ENCODE measurements around the gene SLC39A1. TPM values are rescaled to one million over a fixed set of nuclear protein-coding genes. Genes with fewer than 3 reads are reported as not detected.

The SLC39A1 gene
- total and polyA plus RNA-seq, 9 of the 15 experiments (the other 6 are each of a cell fraction or from before 2014, with no cell fraction given), result 9.9 to 81.1 (median 62.7) TPM

DNA sequence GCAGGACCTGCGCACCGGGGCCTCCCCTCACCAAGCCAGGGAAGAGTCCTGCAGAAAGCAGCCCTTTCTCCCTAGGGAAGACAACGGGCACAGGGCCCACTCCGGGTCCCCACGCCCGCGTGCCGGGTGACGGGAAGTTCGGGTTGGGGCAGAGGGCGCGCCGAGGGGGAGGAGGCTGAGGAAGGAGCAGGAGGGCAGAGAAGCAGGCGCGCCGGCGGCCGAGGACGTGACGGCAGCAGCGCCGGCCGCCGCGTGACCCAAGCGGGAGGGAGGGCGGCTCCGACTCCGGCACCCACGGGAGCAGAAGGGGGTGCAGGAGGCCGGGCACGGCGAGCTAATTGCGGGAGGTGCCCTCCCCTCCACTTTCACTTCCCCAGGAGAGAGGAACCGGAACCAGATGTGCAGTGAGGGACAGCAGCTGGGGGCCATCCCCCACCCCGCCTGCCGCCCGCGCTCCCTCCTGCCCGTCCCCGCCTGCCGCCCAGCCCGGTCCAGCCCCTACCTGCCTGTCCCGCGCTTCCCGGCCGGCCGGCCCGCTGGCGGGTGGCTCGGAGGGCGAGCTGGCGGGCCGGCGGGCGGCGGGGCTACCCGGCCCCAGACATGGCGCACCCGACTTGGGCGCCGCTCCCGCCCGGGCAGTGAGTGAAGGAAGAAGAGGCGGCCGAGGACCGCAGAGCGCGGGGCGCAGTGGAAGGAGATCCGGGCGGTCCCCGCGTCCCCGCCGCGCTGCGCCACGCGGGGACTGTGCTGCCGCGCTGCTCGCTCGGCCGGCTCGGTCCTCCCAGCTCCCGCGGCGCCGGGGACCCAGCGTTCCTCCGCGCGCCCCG is 17.3 kb downstream of the SLC39A1 start (continued):
- peak; percentile 81 for TF ChIP-seq SAP30 (IDR thresholded peaks at IDR 0.05; ENCODE audit: borderline replicate concordance, insufficient read depth, low read depth, low read length, poor library complexity, severe bottlenecking)
- TF ChIP-seq BRD4 (IDR thresholded peaks at IDR 0.05), result 0 out of 2 replicates have a peak, but pooled peaks have one; percentile 43
- TF ChIP-seq, protein P1, sequence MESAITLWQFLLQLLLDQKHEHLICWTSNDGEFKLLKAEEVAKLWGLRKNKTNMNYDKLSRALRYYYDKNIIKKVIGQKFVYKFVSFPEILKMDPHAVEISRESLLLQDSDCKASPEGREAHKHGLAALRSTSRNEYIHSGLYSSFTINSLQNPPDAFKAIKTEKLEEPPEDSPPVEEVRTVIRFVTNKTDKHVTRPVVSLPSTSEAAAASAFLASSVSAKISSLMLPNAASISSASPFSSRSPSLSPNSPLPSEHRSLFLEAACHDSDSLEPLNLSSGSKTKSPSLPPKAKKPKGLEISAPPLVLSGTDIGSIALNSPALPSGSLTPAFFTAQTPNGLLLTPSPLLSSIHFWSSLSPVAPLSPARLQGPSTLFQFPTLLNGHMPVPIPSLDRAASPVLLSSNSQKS (CRISPR knock-in tag; IDR thresholded peaks at IDR 0.05), result no peak
- TF ChIP-seq, protein P2, sequence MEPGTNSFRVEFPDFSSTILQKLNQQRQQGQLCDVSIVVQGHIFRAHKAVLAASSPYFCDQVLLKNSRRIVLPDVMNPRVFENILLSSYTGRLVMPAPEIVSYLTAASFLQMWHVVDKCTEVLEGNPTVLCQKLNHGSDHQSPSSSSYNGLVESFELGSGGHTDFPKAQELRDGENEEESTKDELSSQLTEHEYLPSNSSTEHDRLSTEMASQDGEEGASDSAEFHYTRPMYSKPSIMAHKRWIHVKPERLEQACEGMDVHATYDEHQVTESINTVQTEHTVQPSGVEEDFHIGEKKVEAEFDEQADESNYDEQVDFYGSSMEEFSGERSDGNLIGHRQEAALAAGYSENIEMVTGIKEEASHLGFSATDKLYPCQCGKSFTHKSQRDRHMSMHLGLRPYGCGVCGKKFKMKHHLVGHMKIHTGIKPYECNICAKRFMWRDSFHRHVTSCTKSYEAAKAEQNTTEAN (CRISPR knock-in tag; IDR thresholded peaks at IDR 0.05), result no peak; the same call in 1 of the 2 replicates
- peak in 1 of 2 experiments; percentile 80; a peak in 2 of 4 replicates for TF ChIP-seq HDAC1 (IDR thresholded peaks at IDR 0.05)
- TF ChIP-seq NCOA6 (IDR thresholded peaks at IDR 0.05), result no peak
- no peak for TF ChIP-seq ZFP30 (CRISPR knock-in tag; IDR thresholded peaks at IDR 0.05; ENCODE audit: borderline replicate concordance)
- TF ChIP-seq, protein P3, sequence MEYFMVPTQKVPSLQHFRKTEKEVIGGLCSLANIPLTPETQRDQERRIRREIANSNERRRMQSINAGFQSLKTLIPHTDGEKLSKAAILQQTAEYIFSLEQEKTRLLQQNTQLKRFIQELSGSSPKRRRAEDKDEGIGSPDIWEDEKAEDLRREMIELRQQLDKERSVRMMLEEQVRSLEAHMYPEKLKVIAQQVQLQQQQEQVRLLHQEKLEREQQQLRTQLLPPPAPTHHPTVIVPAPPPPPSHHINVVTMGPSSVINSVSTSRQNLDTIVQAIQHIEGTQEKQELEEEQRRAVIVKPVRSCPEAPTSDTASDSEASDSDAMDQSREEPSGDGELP (CRISPR knock-in tag; IDR thresholded peaks at IDR 0.05; ENCODE audit: borderline replicate concordance), result peak; percentile 64
- TF ChIP-seq SOX6 (IDR thresholded peaks at IDR 0.05), result no peak
- TF ChIP-seq, protein P4, sequence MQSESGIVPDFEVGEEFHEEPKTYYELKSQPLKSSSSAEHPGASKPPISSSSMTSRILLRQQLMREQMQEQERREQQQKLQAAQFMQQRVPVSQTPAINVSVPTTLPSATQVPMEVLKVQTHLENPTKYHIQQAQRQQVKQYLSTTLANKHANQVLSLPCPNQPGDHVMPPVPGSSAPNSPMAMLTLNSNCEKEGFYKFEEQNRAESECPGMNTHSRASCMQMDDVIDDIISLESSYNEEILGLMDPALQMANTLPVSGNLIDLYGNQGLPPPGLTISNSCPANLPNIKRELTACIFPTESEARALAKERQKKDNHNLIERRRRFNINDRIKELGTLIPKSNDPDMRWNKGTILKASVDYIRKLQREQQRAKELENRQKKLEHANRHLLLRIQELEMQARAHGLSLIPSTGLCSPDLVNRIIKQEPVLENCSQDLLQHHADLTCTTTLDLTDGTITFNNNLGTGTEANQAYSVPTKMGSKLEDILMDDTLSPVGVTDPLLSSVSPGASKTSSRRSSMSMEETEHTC (IDR thresholded peaks at IDR 0.05), result peak; percentile 70
- no peak for TF ChIP-seq STAG1 (CRISPR knock-in tag; IDR thresholded peaks at IDR 0.05; ENCODE audit: borderline replicate concordance)
- TF ChIP-seq EHMT2 (IDR thresholded peaks at IDR 0.05), result no peak
- no peak for TF ChIP-seq LARP7 (IDR thresholded peaks at IDR 0.05)
- TF ChIP-seq PRPF4 (IDR thresholded peaks at IDR 0.05; ENCODE audit: insufficient read depth, low read depth, low read length, poor library complexity, severe bottlenecking), result no peak
- TF ChIP-seq PHF21A (IDR thresholded peaks at IDR 0.05; ENCODE audit: borderline replicate concordance, low read depth), result no peak
- no peak for TF ChIP-seq ZNF143 (CRISPR knock-in tag; IDR thresholded peaks at IDR 0.05)
- TF ChIP-seq RBFOX2 (IDR thresholded peaks at IDR 0.05; ENCODE audit: low read depth, low read length), result peak; percentile 76
- peak; percentile 81 for TF ChIP-seq GATAD2B (IDR thresholded peaks at IDR 0.05; ENCODE audit: borderline replicate concordance)
- TF ChIP-seq, protein P5, sequence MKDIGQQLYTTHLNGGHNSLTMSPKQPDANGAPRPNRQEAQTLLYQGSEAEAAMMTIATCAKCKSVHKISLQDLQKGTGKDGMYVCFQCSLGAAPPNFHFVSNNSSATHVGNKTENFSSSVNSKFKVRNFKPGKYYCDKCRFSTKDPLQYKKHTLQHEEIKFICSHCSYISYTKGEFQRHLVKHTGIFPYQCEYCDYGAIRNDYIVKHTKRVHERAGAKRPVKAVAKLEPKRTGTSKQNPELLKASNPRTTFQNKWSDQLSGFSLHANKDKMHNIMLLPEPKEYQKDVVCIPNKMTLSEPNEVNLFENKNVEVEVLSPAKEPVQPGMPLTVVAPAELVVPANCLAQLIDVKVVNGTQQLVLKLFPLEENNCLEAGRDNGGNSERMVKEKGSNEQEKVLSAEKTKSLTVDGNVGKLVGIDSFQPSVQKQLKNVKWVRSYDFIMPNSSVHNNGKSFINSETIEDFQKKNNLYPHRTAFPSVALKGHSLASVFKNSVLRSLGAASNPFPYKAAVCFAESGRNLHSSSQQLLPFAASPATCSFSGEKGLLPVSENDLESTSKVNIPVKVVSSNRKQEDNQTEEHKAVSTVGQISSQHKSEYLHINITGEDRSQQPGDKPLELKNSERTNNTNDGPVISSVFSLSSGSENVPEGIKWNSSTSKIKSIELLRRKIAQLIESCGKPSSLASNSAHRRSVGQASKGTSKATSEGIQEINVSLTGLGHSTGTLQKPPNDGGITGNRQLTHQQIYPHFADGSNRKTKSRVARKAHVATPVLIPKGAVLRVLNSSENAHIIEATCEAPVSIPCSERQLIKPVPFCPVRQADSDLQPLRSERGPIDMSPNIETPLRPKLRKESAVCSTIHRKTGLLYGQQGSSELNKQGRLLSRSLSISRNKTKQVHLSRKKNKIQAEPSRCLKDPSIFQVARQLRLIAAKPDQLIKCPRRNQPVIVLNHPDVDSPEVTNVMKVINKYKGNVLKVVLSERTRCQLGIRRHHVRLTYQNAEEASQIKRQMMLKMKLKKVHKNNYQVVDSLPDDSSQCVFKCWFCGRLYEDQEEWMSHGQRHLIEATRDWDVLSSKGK (CRISPR knock-in tag; IDR thresholded peaks at IDR 0.05), result no peak
- TF ChIP-seq ZNF23 (CRISPR knock-in tag; IDR thresholded peaks at IDR 0.05), result no peak
